MV-4-11 (cell line): ENCODE measurements around the gene UBA1.
"Not testable (repeated sequence)": the region's sequence is repeated elsewhere in the genome, so short reads cannot be mapped to it uniquely, and the experiment has no call there.

Experiments
- DNase-seq: peaks from one replicate; lab custom pipeline; 2025; lab: John Stamatoyannopoulos, UW

The UBA1 gene

GRCh38 chrX:47230136-47230868 is 36.7 kb downstream of the UBA1 start:
- no peak for DNase-seq

- no peak for DNase-seq
These were observed 37.5 kb downstream of the UBA1 start for GRCh38 chrX:47231167-47231566.

GRCh38 chrX:47232197-47232802 is 38.7 kb downstream of the UBA1 start:
- no peak for DNase-seq

- DNase-seq, result peak; percentile 46
These were observed 39.2 kb downstream of the UBA1 start, which contains the start of gene USP11 for GRCh38 chrX:47232803-47233332. Gene USP11 (plus strand): TSS chrX:47233009. CDS start chrX:47233044, 35 bp downstream.

GRCh38 chrX:47233333-47234113 is 39.9 kb downstream of the UBA1 start:
- DNase-seq, result peak; percentile 93

DNA sequence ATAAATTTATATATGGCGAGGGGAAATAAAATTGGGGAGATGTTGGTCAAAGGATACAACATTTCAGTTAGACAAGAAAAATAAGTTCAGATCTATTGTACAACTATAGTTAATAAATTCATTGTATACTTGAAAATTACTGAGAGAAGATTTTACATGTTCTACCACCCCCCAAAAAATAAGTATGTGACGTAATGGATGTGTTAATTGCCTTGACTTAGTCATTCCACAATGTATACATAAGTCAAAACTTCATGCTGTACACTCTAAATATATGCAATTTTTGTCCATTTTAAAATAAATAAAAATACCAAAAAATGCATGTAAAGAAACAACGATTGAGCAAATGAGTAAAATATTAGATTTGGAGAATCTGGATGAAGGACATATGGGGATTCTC is 41.0 kb downstream of the UBA1 start:
- no peak for DNase-seq

DNA sequence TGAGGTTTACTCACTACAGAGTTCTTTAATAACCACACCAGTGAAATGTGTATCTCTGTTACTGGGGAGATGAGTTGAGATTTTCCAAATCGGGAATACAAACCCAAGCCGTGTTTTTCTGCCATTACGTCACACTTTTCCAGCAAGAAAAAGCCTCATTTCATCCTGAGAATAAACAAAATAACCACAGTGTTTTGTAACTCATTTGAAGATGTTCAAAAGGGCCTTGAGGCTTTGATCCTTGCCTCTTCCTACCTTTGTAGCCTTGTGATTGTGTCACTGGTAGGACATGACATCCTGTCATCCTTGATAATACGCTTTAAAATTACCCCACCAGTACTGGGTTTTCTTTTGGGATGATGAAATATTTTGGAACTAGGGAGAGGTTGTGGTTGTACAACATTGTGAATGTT is 42.1 kb downstream of the UBA1 start:
- no peak for DNase-seq

- no peak for DNase-seq
These were observed 45.6 kb downstream of the UBA1 start for GRCh38 chrX:47239199-47239598.

DNA sequence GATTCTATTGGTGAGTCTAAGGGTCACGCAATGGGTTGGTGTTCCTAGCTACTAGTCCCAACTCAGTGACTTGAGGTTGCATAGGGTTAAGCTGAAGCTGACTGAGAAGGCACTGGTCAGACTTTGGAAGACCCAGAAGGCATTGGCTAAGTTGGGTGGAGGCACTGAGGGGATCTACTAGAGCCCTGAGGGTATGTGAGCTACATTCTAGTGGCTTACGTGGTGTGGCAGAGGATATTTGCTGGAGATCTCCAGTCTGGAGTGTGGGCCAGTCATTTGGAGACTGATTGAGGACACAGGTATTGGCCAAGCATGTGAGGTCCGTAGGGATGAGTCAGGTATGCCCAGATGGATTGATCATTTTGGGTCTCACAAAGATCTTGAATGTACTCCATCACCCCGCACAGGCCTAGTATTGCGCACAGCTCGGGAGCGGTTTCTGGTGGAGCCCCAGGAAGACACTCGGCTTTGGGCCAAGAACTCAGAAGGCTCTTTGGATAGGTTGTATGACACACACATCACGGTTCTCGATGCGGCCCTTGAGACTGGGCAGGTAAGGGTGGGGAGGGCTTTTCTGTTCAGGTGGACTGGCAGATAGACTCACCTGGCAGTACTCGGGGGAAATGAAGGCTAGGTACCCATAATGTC is 46.4 kb downstream of the UBA1 start:
- DNase-seq, result no peak

DNA sequence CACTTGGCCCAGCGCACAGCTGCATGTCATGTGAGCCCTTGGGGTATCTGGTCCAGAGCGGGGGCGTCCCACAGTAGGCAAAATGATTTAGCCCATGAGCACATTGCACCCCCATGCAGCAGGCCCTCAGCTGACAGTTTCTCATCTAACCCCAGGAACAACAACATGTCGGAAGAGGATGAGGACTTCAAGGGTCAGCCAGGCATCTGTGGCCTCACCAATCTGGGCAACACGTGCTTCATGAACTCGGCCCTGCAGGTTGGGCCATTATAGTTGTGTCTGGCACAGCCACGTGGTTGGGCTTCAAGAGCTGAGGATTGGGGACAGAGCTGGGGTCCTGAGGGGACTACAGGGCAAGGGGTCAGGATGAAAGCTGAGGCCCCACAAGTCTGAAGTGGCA is 47.0 kb downstream of the UBA1 start:
- no peak for DNase-seq

GRCh38 chrX:47241201-47242011 is 47.8 kb downstream of the UBA1 start:
- no peak for DNase-seq

DNA sequence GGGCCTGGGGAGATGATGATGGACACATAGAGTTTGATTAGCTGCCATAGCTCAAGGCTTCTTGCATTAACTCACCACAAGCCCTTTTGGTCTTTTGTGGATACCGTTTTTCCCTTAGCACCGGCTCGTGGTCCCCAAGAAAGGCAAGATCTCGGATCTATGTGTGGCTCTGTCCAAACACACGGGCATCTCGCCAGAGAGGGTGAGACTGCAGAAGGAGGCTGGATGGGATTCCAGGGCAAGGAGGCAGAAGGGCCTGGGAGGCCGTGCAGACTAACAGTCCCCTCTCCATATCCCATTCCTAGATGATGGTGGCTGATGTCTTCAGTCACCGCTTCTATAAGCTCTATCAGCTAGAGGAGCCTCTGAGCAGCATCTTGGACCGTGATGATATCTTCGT is 48.7 kb downstream of the UBA1 start:
- no peak for DNase-seq

- no peak for DNase-seq
These were observed 49.7 kb downstream of the UBA1 start for GRCh38 chrX:47243351-47243750.

- DNase-seq, result no peak
These were observed 51.0 kb downstream of the UBA1 start for GRCh38 chrX:47244676-47245075.

DNA sequence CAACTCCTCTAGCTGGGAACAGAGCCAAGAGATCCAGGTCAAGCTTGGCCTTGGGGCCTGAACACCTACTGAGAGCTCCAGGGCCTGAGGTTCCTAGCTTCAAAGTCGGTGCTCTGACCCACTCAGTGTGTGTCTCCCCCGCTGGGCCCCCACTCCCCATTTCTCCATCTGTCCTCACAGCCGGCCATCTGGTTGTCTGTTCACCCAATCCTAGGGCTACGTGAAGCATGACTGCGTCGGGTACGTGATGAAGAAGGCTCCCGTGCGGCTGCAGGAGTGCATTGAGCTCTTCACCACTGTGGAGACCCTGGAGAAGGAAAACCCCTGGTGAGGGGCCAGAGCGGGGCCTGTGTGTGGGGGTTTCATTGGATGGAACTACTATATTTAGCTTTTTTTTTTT is 51.5 kb downstream of the UBA1 start:
- no peak for DNase-seq

DNA sequence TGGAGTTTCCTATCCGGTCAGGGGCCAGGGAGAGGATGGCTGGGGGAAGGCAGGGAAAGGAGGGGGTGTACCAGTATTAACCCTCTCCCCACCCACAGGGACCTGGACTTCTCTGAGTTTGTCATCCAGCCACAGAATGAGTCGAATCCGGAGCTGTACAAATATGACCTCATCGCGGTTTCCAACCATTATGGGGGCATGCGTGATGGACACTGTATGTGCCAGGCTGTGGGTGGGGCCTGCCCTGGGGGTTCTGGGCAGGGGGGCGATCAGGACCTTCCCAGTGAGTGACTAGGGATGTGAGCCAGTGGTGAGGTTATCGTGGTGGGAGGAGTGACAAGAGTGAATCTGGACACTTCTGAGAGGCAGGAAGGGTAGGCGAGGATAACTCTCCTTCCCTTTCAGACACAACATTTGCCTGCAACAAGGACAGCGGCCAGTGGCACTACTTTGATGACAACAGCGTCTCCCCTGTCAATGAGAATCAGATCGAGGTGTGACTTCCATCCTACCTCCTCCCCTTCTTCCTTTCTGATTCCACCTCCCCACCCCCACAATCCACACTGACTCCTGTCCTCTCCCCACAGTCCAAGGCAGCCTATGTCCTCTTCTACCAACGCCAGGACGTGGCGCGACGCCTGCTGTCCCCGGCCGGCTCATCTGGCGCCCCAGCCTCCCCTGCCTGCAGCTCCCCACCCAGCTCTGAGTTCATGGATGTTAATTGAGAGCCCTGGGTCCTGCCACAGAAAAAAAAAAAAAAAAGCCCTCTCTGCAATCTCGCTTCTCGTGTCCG is 53.8 kb downstream of the UBA1 start:
- DNase-seq, result no peak

DNA sequence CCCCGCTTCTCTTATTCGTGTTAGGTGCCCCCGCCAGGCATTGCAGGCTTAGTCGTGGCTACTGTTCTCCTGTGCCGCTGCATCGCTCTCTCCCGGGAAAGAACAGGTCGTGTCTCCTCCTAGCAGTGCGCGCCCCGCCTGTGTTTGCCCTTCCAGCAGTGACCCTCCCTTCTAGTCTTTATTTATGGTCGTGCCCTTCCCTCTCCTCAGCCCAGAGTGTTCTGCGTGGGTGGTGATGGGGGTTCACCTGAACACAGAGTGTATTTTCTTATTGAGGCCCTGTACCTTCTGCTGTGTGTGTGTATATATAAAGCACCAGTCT is 54.3 kb downstream of the UBA1 start:
- no peak for DNase-seq

DNA sequence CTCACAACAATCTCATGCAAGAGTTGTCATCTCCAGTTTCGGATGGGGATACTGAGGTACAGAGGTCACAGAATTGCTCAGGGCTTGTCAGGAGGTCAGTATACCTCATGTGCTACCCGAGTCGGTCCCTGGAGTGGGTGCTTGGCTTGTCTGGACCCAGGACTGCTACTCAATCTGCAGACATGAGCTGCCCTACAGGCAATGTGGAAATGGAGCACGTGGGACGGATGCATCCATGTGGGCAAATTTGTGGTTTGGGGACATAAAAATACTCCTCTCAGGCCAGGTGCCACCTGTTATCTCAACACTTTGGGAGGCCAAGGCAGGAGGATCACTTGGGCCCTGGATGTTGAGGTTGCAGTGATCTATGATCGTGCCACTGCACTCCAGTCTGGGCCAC is 54.9 kb downstream of the UBA1 start:
- no peak for DNase-seq

DNA sequence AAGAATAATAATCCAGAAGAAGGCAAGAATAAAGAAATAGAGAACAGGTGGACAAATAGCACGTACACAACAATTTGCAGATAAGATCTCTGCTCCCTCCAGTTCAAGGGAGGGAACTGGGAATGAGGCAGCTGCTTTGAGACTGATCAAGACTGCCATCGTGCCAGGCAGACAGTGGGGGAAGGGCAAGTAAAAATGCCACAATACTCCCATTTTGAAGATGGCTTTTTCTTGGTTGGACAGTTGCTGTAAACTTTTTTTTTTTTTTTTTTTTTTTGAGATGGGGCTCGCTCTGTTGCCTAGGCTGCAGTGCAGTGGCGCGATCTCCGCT is 56.4 kb downstream of the UBA1 start:
- no peak for DNase-seq

- DNase-seq, result not testable (repeated sequence)
These were observed 64.0 kb downstream of the UBA1 start for GRCh38 chrX:47257620-47258019.
